Fibroblast of mammary gland (primary cell): ENCODE measurements around the gene MYCL.

Source experiments
- DNase-seq: peaks from one replicate; pipeline ENCODE4 v3.0.0-alpha.2; 2010; ENCODE audit warnings: low read depth
- H3K4me3 ChIP-seq: 2 replicates; pipeline ENCODE4 v1.5.1; 2011; ENCODE audit warnings: low read depth, mild to moderate bottlenecking, low read length, moderate library complexity; ENCODE audit not compliant: control insufficient read depth
- CTCF ChIP-seq: conservative IDR thresholded peaks from 2 replicates; pipeline ENCODE4 v1.5.1; 2011; ENCODE audit warnings: low read depth, low read length, inconsistent platforms; ENCODE audit not compliant: control insufficient read depth, insufficient read depth

MYCL gene

GRCh38 chr1:39898191-39898590 is 3.5 kb downstream of the MYCL start:
- TF ChIP-seq CTCF: no peak
- no peak overlapping the region for H3K4me3 ChIP-seq
- no peak for DNase-seq

- TF ChIP-seq CTCF: no peak
- DNase-seq: peak; percentile 42
- no peak overlapping the region for H3K4me3 ChIP-seq
These were observed 4.6 kb downstream of the MYCL start for GRCh38 chr1:39896909-39897685.

GRCh38 chr1:39895731-39896480 is 5.8 kb downstream of the MYCL start:
- DNase-seq: peak; percentile 8
- TF ChIP-seq CTCF: no peak
- H3K4me3 ChIP-seq: no peak overlapping the region

- H3K4me3 ChIP-seq: no peak overlapping the region
- no peak for DNase-seq
- no peak for TF ChIP-seq CTCF
These were observed 6.7 kb downstream of the MYCL start for GRCh38 chr1:39894884-39895495.

GRCh38 chr1:39892601-39893595 is 8.8 kb downstream of the MYCL start:
- no peak for TF ChIP-seq CTCF
- DNase-seq: peak; percentile 49
- H3K4me3 ChIP-seq: no peak overlapping the region

- TF ChIP-seq CTCF: no peak
- DNase-seq: no peak
- no peak overlapping the region for H3K4me3 ChIP-seq
These were observed 10.8 kb downstream of the MYCL start for GRCh38 chr1:39890880-39891279.
